Uterus (tissue), 4 donors: Measurements from ENCODE around the gene PNMA3. TPM values are rescaled to one million over a fixed set of nuclear protein-coding genes. Genes with fewer than 3 reads are reported as not detected.
"Not testable (repeated sequence)": the region's sequence is repeated elsewhere in the genome, so short reads cannot be mapped to it uniquely, and the experiment has no call there.

Experiments
- DNase-seq, 2 donors: peaks; one replicate each; pipeline ENCODE4 v3.0.0-alpha.2; 2019 to 2020
- H3K27ac ChIP-seq, 2 donors: fragments of 200-600 bp; sonication (generic); 1 replicate in 1 of 2; 2 replicates in 1 of 2; pipeline ENCODE4 v1.5.1; 2016 to 2018
- H3K27me3 ChIP-seq, 2 donors: fragments of 200-600 bp; sonication (generic); one replicate each; pipeline ENCODE4 v1.5.1; 2018 to 2019; ENCODE audit warnings: control low read depth in 1 of 2
- H3K36me3 ChIP-seq, 2 donors: fragments of 200-600 bp; sonication (generic); one replicate each; pipeline ENCODE4 v1.5.1; 2019; ENCODE audit warnings: control low read depth in 1 of 2
- H3K4me1 ChIP-seq, 2 donors: fragments of 200-600 bp; sonication (generic); one replicate each; pipeline ENCODE4 v1.5.1; 2018 to 2019; ENCODE audit warnings: control low read depth in 1 of 2
- H3K4me3 ChIP-seq, 2 donors: fragments of 200-600 bp; sonication (generic); 1 replicate in 1 of 2; 2 replicates in 1 of 2; pipeline ENCODE4 v1.5.1; 2018 to 2019; ENCODE audit warnings: mild to moderate bottlenecking in 1 of 2
- H3K9me3 ChIP-seq, 2 donors: fragments of 200-600 bp; sonication (generic); one replicate each; pipeline ENCODE4 v1.5.1; 2019; ENCODE audit warnings: control low read depth in 1 of 2
- POLR2A ChIP-seq, 2 donors: fragments of 450-650 bp; IDR thresholded peaks; one replicate each; pipeline ENCODE4 v1.6.1; 2016; ENCODE audit warnings: antibody characterized with exemption in 2 of 2, mild to moderate bottlenecking in 1 of 2, moderate library complexity in 1 of 2
- intact Hi-C: fragments of 100-400 bp; cut with DNase I; formaldehyde crosslinking; loops from one replicate; pipeline ENCODE4 v1.15.1; 2023; ENCODE audit warnings: low total_unique reads
- total RNA-seq, 4 donors: library from RNA; depleted of rRNA in 3 of 4; stranded (reverse); fragments of >200 nt in 3 of 4; gene quantifications; one replicate each; pipeline versions ENCODE4 v1.1.0 to v1.2.4, GENCODE V29; 2014 to 2023
- TF ChIP-seq, protein P1 (sequence below), 4 experiments: fragments of 200-600 bp in 2 of 4; fragments of 450-650 bp in 2 of 4; sonication (generic) in 2 of 4; IDR thresholded peaks; one replicate each; pipeline ENCODE4 v1.5.1; 2016 to 2019; ENCODE audit warnings: antibody characterized with exemption in 4 of 4, mild to moderate bottlenecking in 2 of 4, moderate library complexity in 1 of 4
- donor health status: DM: yes; HTN: yes; CAD: no.

The PNMA3 gene
- total RNA-seq, 4 donors from 2014 or later: 0.49 to 4.8 TPM; not detected in 2

DNA sequence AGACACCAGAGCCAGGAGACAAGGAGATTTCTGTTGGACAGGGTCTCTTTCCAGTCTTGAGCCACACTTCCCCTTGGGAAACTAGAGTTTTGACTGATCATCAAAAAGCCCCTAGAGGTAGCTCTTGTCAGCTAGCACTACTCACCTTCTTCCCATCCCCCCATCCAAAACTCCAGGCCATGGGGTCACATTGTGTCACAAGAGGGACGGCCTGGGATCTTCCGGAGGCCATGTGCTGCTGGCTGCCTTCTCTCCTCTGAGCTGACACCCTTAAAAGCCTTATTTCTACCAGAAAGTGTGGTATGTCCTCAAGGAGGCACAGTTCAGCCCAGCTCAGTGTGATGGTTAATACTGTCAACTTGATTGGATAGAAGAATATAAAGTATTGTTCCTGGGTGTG lies 7.8 kb downstream of the PNMA3 start:
- H3K4me1 ChIP-seq: no peaks in the 10 kb centered on the region
- H3K27ac ChIP-seq: no peak overlapping the region
- intact Hi-C loops: no loop called here
- H3K9me3 ChIP-seq: no peaks in the 10 kb centered on the region
- H3K36me3 ChIP-seq: no peaks in the 10 kb centered on the region
- no peak for DNase-seq
- no peak overlapping the region for H3K4me3 ChIP-seq
- H3K27me3 ChIP-seq: no peaks in the 10 kb centered on the region
- no peak for TF ChIP-seq POLR2A (IDR thresholded peaks at IDR 0.05)
- TF ChIP-seq, protein P1, sequence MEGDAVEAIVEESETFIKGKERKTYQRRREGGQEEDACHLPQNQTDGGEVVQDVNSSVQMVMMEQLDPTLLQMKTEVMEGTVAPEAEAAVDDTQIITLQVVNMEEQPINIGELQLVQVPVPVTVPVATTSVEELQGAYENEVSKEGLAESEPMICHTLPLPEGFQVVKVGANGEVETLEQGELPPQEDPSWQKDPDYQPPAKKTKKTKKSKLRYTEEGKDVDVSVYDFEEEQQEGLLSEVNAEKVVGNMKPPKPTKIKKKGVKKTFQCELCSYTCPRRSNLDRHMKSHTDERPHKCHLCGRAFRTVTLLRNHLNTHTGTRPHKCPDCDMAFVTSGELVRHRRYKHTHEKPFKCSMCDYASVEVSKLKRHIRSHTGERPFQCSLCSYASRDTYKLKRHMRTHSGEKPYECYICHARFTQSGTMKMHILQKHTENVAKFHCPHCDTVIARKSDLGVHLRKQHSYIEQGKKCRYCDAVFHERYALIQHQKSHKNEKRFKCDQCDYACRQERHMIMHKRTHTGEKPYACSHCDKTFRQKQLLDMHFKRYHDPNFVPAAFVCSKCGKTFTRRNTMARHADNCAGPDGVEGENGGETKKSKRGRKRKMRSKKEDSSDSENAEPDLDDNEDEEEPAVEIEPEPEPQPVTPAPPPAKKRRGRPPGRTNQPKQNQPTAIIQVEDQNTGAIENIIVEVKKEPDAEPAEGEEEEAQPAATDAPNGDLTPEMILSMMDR (IDR thresholded peaks at IDR 0.05): no peak

DNA sequence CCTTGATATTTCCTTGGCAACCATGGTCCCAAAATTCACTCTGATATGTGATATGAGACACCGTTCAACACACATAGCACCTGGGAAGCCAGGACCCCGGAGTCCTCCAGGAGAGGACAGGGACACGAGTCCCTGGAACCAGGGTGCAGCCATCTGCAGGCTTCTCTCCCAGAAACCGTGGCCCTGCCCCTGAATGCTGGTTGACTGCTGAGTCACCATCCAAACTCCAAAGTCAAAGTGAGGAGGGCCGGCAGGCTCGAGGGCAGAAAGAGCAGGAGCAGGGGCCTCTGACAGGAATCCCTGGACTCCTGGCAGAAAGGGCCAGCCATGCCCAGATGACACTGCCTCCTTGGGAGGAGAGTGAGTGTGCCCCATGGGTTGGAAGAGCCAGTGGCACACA lies 9.1 kb downstream of the PNMA3 start:
- Histone ChIP-seq H3K27ac (no peak overlapping the region), H3K4me1 (no peaks in the 10 kb centered on the region), H3K36me3 (no peaks in the 10 kb centered on the region), H3K9me3 (no peaks in the 10 kb centered on the region), H3K4me3 (no peak overlapping the region), H3K27me3 (no peaks in the 10 kb centered on the region)
- TF ChIP-seq, protein P1 (IDR thresholded peaks at IDR 0.05): no peak
- no peak for TF ChIP-seq POLR2A (IDR thresholded peaks at IDR 0.05)
- intact Hi-C loops: no loop called here
- DNase-seq: no peak

DNA sequence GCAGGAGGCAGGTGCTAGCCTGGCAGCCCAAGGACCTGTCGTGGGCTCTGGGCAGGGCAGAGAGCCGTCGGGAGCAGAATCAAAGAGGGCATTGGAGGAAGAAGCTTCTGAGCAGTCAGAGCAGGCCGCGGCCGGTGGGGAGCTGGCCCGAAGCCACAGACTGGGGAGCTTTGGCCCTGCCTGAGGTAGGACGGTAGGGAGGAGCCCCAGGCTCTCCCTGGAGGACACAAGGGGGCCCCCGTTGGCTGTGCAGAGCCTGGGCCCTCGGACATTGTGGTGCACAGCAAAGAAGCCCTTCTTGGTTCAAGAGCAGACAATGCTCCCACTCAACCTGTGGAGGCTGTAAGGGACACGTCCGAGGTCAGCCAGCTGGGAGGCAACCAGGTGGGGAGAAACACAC lies 10.1 kb downstream of the PNMA3 start:
- H3K27me3 ChIP-seq, H3K4me1 ChIP-seq, DNase-seq, H3K36me3 ChIP-seq, H3K27ac ChIP-seq, H3K9me3 ChIP-seq, H3K4me3 ChIP-seq, intact Hi-C loops: not testable (repeated sequence)

DNA sequence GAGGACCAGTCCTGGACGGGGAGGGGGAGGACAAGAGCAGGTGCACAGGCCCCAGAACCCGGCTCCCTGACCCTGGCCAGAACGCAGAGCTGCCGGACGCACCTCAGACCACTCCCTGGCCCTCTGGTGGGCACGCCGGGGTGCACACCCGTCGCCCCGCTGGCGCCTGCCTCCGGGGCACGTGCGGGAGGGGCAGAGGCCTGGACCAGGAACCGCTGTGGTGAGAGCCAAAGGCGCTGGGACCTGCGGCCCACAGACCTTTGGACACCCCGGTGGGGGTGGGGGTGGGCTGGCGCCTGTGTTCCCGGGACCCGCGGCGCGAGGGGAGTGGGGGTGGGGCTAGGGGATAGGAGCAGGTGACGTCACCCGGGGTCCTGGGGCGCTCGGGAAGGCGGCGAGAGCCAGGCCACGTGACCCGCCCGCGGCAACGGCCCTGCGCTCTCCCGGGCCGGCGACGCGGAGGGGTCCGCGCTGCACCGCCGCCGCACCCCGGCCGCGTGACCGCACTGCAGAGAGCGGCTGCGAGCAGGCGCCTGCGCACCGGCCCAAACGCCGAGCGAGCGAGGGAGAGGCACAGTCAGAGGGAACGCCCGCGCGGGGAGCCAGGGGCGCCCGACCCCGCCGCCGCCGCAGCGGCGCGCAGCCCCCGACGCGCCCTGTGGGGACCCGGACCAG lies 15.8 kb downstream of the PNMA3 start, which contains the start of gene PNMA6A:
PNMA6A (plus strand) TSS at position 546 of the 675 bp plus-strand sequence. CDS start 609 bp downstream, outside the sequence.
- H3K27me3 ChIP-seq, DNase-seq, H3K36me3 ChIP-seq, H3K4me1 ChIP-seq, intact Hi-C loops, H3K4me3 ChIP-seq, H3K27ac ChIP-seq, H3K9me3 ChIP-seq: not testable (repeated sequence)

DNA sequence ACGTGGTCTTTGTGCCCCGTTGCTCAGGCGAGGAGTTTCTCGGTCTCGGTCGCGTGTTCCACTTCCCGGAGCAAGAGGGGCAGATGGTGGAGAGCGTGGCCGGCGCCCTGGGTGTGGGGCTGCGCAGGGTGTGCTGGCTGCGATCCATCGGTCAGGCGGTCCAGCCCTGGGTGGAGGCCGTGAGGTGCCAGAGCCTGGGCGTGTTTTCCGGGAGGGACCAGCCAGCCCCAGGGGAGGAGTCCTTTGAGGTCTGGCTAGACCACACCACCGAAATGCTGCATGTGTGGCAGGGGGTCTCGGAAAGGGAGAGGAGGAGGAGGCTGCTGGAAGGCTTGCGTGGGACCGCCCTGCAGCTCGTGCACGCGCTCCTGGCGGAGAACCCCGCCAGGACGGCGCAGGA lies 17.1 kb downstream of the PNMA3 start:
- H3K27me3 ChIP-seq, intact Hi-C loops, DNase-seq: not testable (repeated sequence)

DNA sequence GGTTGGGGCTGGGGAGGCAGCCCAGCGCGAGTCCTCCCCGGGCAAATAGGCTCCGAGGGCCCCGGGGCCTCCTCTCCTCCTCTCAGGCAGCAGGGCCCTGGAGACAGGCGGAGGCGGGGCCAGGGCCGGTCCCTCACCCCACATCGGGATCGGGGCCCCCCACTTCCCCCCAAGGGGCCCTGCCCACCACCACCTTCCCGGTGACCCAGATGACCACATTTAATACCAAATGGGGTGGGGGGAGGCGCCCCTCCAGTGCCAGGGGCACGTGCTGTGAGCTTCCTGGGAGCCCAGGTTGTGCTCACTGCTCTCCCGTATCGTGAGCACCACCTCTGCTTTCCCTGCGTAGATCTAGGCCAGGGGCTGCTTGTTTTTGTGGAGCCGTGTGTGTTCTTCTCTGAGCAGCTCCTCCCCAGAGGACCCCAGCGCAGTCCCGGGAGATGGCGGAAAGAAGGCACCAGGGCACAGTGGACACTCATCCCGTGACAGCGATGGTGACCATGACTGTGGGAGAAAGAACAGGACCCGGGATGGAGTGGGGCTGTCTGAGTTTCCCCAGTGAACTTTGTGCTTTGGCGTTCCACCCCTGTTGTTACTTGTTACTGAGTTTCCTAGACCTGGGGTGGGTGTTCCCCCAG lies 18.1 kb downstream of the PNMA3 start:
- H3K9me3 ChIP-seq: no peaks in the 10 kb centered on the region
- DNase-seq: no peak
- H3K4me3 ChIP-seq: no peak overlapping the region
- intact Hi-C loops: no loop called here
- no peaks in the 10 kb centered on the region for H3K4me1 ChIP-seq
- TF ChIP-seq, protein P1 (IDR thresholded peaks at IDR 0.05): no peak
- no peak for TF ChIP-seq POLR2A (IDR thresholded peaks at IDR 0.05)
- H3K36me3 ChIP-seq: no peaks in the 10 kb centered on the region
- no peak overlapping the region for H3K27ac ChIP-seq
- no peaks in the 10 kb centered on the region for H3K27me3 ChIP-seq

More for the DNA sequence above, 17.1 kb downstream of the PNMA3 start:
- H3K4me1 ChIP-seq, H3K27ac ChIP-seq, H3K36me3 ChIP-seq, H3K4me3 ChIP-seq, H3K9me3 ChIP-seq: not testable (repeated sequence)
